ENCODE measurements around the gene ATP8A2.
"Not testable (repeated sequence)": the region's sequence is repeated elsewhere in the genome, so short reads cannot be mapped to it uniquely, and the experiment has no call there.

ATP8A2 gene

GRCh38 chr13:25806264-25806974 lies 434.6 kb downstream of the ATP8A2 start:
- Histone ChIP-seq H3K9me3 (ENCODE audit: insufficient read depth, low read depth, low read length) (no peaks in the 10 kb centered on the region), H3K4me3 (ENCODE audit: low read length) (no peak overlapping the region), H3K27me3 (ENCODE audit: insufficient read depth, low read length) (no peaks in the 10 kb centered on the region), H3K36me3 (ENCODE audit: insufficient read depth, low read length) (no peaks in the 10 kb centered on the region), H3K4me1 (ENCODE audit: insufficient read depth, low read length) (no peaks in the 10 kb centered on the region), H3K27ac (ENCODE audit: low read depth, low read length) (no peak overlapping the region), H3K9ac (ENCODE audit: low read depth, low read length) (no peak overlapping the region)
- WGBS: 90% methylated on average over 4 of the region's 4 CpGs

- H3K27me3 ChIP-seq (ENCODE audit: insufficient read depth, low read length): no peaks in the 10 kb centered on the region
- WGBS: 78% methylated on average over 1 of the region's 1 CpG
- H3K4me1 ChIP-seq (ENCODE audit: insufficient read depth, low read length): no peaks in the 10 kb centered on the region
- H3K4me3 ChIP-seq (ENCODE audit: low read length): no peak overlapping the region
- no peak overlapping the region for H3K9ac ChIP-seq (ENCODE audit: low read depth, low read length)
- H3K9me3 ChIP-seq (ENCODE audit: insufficient read depth, low read depth, low read length): peaks cover 7% of the 10 kb centered on the region; the same call in 1 of the 2 replicates
- no peaks in the 10 kb centered on the region for H3K36me3 ChIP-seq (ENCODE audit: insufficient read depth, low read length)
- no peak overlapping the region for H3K27ac ChIP-seq (ENCODE audit: low read depth, low read length)
Observed at GRCh38 chr13:25807562-25807961, 435.8 kb downstream of the ATP8A2 start.

DNA sequence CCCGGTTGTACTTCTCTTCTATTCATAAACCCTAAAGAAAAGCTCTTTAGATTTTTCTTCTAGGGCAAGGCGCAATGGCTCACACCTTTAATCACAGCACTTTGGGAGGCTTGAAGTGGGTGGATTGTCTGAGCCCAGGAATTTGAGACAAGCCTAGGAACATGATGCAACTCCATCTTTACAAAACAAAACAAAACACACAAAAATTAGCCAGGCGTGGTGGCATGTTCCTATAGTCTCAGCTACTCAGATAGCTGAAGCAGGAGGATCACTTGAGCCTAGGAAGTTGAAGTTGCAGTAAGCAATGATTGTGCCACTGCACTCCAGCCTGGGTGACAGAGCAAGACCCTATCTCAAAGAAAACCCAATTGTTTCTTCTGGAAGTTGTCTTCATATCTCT lies 439.7 kb downstream of the ATP8A2 start:
- H3K9me3 ChIP-seq (ENCODE audit: insufficient read depth, low read depth, low read length): peaks cover 7% of the 10 kb centered on the region; the same call in 1 of the 2 replicates
- no peaks in the 10 kb centered on the region for H3K4me1 ChIP-seq (ENCODE audit: insufficient read depth, low read length)
- H3K4me3 ChIP-seq (ENCODE audit: low read length): no peak overlapping the region
- no peaks in the 10 kb centered on the region for H3K27me3 ChIP-seq (ENCODE audit: insufficient read depth, low read length)
- WGBS: 69% methylated on average over 2 of the region's 3 CpGs
- no peak overlapping the region for H3K27ac ChIP-seq (ENCODE audit: low read depth, low read length)
- no peaks in the 10 kb centered on the region for H3K36me3 ChIP-seq (ENCODE audit: insufficient read depth, low read length)
- H3K9ac ChIP-seq (ENCODE audit: low read depth, low read length): no peak overlapping the region

- Histone ChIP-seq H3K27me3 (ENCODE audit: insufficient read depth, low read length) (no peaks in the 10 kb centered on the region), H3K36me3 (ENCODE audit: insufficient read depth, low read length) (no peaks in the 10 kb centered on the region), H3K4me3 (ENCODE audit: low read length) (no peak overlapping the region), H3K9me3 (ENCODE audit: insufficient read depth, low read depth, low read length) (peaks cover 7% of the 10 kb centered on the region; the same call in 1 of the 2 replicates), H3K9ac (ENCODE audit: low read depth, low read length) (no peak overlapping the region), H3K27ac (ENCODE audit: low read depth, low read length) (no peak overlapping the region), H3K4me1 (ENCODE audit: insufficient read depth, low read length) (peaks cover 9% of the 10 kb centered on the region; the same call in 1 of the 2 replicates)
- WGBS: 87% methylated on average over 4 of the region's 4 CpGs
Observed at GRCh38 chr13:25816239-25816638, 444.5 kb downstream of the ATP8A2 start.

- Histone ChIP-seq H3K4me3 (ENCODE audit: low read length) (no peak overlapping the region), H3K9me3 (ENCODE audit: insufficient read depth, low read depth, low read length) (0 out of 2 replicates have a peak, but pooled peaks cover 2% of the 10 kb centered on the region), H3K4me1 (ENCODE audit: insufficient read depth, low read length) (peaks cover 9% of the 10 kb centered on the region; the same call in 1 of the 2 replicates), H3K9ac (ENCODE audit: low read depth, low read length) (no peak overlapping the region), H3K27ac (ENCODE audit: low read depth, low read length) (no peak overlapping the region), H3K36me3 (ENCODE audit: insufficient read depth, low read length) (no peaks in the 10 kb centered on the region), H3K27me3 (ENCODE audit: insufficient read depth, low read length) (no peaks in the 10 kb centered on the region)
- WGBS: 87% methylated on average over 10 of the region's 10 CpGs
Observed at GRCh38 chr13:25819856-25820530, 448.2 kb downstream of the ATP8A2 start.

- no peak overlapping the region for H3K27ac ChIP-seq (ENCODE audit: low read depth, low read length)
- H3K27me3 ChIP-seq (ENCODE audit: insufficient read depth, low read length): no peaks in the 10 kb centered on the region
- H3K9me3 ChIP-seq (ENCODE audit: insufficient read depth, low read depth, low read length): 0 out of 2 replicates have a peak, but pooled peaks cover 2% of the 10 kb centered on the region
- no peak overlapping the region for H3K4me3 ChIP-seq (ENCODE audit: low read length)
- H3K9ac ChIP-seq (ENCODE audit: low read depth, low read length): no peak overlapping the region
- H3K4me1 ChIP-seq (ENCODE audit: insufficient read depth, low read length): peaks cover 9% of the 10 kb centered on the region; the same call in 1 of the 2 replicates
- no peaks in the 10 kb centered on the region for H3K36me3 ChIP-seq (ENCODE audit: insufficient read depth, low read length)
Observed at GRCh38 chr13:25821776-25822175, 450.0 kb downstream of the ATP8A2 start.

GRCh38 chr13:25827221-25827620 lies 455.4 kb downstream of the ATP8A2 start:
- WGBS: 90% methylated on average over 9 of the region's 9 CpGs
- H3K9ac ChIP-seq (ENCODE audit: low read depth, low read length); H3K27ac ChIP-seq (ENCODE audit: low read depth, low read length); H3K27me3 ChIP-seq (ENCODE audit: insufficient read depth, low read length); H3K36me3 ChIP-seq (ENCODE audit: insufficient read depth, low read length); H3K9me3 ChIP-seq (ENCODE audit: insufficient read depth, low read depth, low read length); H3K4me1 ChIP-seq (ENCODE audit: insufficient read depth, low read length); H3K4me3 ChIP-seq (ENCODE audit: low read length): not testable (repeated sequence)

GRCh38 chr13:25827831-25828465 lies 456.2 kb downstream of the ATP8A2 start:
- H3K9ac ChIP-seq (ENCODE audit: low read depth, low read length): no peak overlapping the region
- H3K36me3 ChIP-seq (ENCODE audit: insufficient read depth, low read length): no peaks in the 10 kb centered on the region
- no peak overlapping the region for H3K27ac ChIP-seq (ENCODE audit: low read depth, low read length)
- H3K4me3 ChIP-seq (ENCODE audit: low read length): no peak overlapping the region
- 91% methylated on average over 5 of the region's 5 CpGs for WGBS
- H3K9me3 ChIP-seq (ENCODE audit: insufficient read depth, low read depth, low read length): 0 out of 2 replicates have a peak, but pooled peaks cover 2% of the 10 kb centered on the region
- H3K27me3 ChIP-seq (ENCODE audit: insufficient read depth, low read length): no peaks in the 10 kb centered on the region
- no peaks in the 10 kb centered on the region for H3K4me1 ChIP-seq (ENCODE audit: insufficient read depth, low read length)

- 89% methylated on average over 1 of the region's 1 CpG for WGBS
- Histone ChIP-seq H3K4me3 (ENCODE audit: low read length) (no peak overlapping the region), H3K4me1 (ENCODE audit: insufficient read depth, low read length) (peaks cover 5% of the 10 kb centered on the region; the same call in 1 of the 2 replicates), H3K27me3 (ENCODE audit: insufficient read depth, low read length) (no peaks in the 10 kb centered on the region), H3K9ac (ENCODE audit: low read depth, low read length) (no peak overlapping the region), H3K36me3 (ENCODE audit: insufficient read depth, low read length) (no peaks in the 10 kb centered on the region), H3K9me3 (ENCODE audit: insufficient read depth, low read depth, low read length) (no peaks in the 10 kb centered on the region), H3K27ac (ENCODE audit: low read depth, low read length) (no peak overlapping the region)
Observed at GRCh38 chr13:25833761-25834160, 462.0 kb downstream of the ATP8A2 start.

DNA sequence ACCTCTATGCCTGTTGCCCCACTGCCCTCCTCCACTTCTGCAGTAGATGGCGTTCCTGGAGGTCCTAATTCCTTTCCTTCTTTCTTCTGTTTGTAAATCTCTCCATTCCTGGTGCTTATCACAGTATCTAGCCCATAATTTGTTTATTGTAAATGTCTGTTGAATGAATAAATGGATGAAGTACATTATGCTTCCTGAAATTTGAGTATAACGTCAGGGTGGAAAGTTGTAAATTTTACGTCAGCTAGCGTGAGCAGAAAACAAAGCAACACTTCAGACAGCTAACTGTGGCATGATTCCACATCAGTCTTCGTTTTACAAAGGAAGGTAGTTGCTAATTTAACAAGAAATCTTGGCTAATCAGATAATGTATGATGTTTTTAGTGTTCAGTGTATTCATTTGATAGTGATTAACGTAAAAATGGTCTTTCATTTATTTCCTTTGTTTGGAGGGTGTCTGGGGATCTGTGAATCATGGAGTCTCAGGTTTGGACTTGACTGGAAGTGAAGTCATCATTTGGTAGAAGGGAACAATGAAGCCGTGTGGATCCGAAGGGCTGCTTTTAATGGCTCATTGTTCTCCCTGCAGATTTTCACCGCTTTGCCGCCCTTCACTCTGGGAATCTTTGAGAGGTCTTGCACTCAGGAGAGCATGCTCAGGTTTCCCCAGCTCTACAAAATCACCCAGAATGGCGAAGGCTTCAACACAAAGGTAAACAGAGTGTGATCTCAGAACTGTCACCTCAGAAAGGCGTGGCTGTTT lies 465.0 kb downstream of the ATP8A2 start:
- H3K27ac ChIP-seq (ENCODE audit: low read depth, low read length): no peak overlapping the region
- WGBS: 90% methylated on average over 12 of the region's 12 CpGs
- no peaks in the 10 kb centered on the region for H3K36me3 ChIP-seq (ENCODE audit: insufficient read depth, low read length)

More for the DNA sequence above, 465.0 kb downstream of the ATP8A2 start:
- H3K4me1 ChIP-seq (ENCODE audit: insufficient read depth, low read length): peaks cover 5% of the 10 kb centered on the region; the same call in 1 of the 2 replicates
- H3K4me3 ChIP-seq (ENCODE audit: low read length): no peak overlapping the region
- no peaks in the 10 kb centered on the region for H3K9me3 ChIP-seq (ENCODE audit: insufficient read depth, low read depth, low read length)
- no peaks in the 10 kb centered on the region for H3K27me3 ChIP-seq (ENCODE audit: insufficient read depth, low read length)
- H3K9ac ChIP-seq (ENCODE audit: low read depth, low read length): no peak overlapping the region
